Measurements from ENCODE around the gene FBXO11. TPM values are rescaled to one million over a fixed set of nuclear protein-coding genes. Genes with fewer than 3 reads are reported as not detected.
A peak's percentile ranks its signal among the peaks of the same experiment; 100 is the strongest.

FBXO11 gene
- total RNA-seq, 1 donor from 2014 or later = 75.0 TPM

- H3K27me3 ChIP-seq (ENCODE audit: low read depth) = no peaks in the 10 kb centered on the region
- H3K36me3 ChIP-seq = peaks cover 5% of the 10 kb centered on the region
- intact Hi-C loops (cut with DNase I) = no loop called here
- H3K4me3 ChIP-seq = no peak overlapping the region
- H3K9me3 ChIP-seq = no peaks in the 10 kb centered on the region
- no peak overlapping the region for H3K27ac ChIP-seq
- TF ChIP-seq CTCF (IDR thresholded peaks at IDR 0.05) = no peak
- ATAC-seq = no peak
- H3K4me1 ChIP-seq = peaks cover 19% of the 10 kb centered on the region
- no peak for DNase-seq
Observed at GRCh38 chr2:47844162-47844561, 62.1 kb downstream of the FBXO11 start.

GRCh38 chr2:47843407-47843806, 62.9 kb downstream of the FBXO11 start:
- Histone ChIP-seq H3K27ac (no peak overlapping the region), H3K27me3 (ENCODE audit: low read depth) (no peaks in the 10 kb centered on the region), H3K4me1 (peaks cover 19% of the 10 kb centered on the region), H3K9me3 (no peaks in the 10 kb centered on the region), H3K36me3 (peaks cover 12% of the 10 kb centered on the region), H3K4me3 (no peak overlapping the region)
- no peak for DNase-seq
- TF ChIP-seq CTCF (IDR thresholded peaks at IDR 0.05) = no peak
- ATAC-seq = no peak
- intact Hi-C loops (cut with DNase I) = no loop called here

- ATAC-seq (peak in 1 of 2 donors; percentile 28), DNase-seq (no peak)
- Histone ChIP-seq H3K4me1 (peaks cover 19% of the 10 kb centered on the region), H3K4me3 (no peak overlapping the region), H3K27me3 (ENCODE audit: low read depth) (no peaks in the 10 kb centered on the region), H3K36me3 (peaks cover 18% of the 10 kb centered on the region), H3K9me3 (no peaks in the 10 kb centered on the region), H3K27ac (no peak overlapping the region)
- no peak for TF ChIP-seq CTCF (IDR thresholded peaks at IDR 0.05)
- intact Hi-C loops (cut with DNase I) = no loop called here
Observed at GRCh38 chr2:47842846-47843245, 63.5 kb downstream of the FBXO11 start.

DNA sequence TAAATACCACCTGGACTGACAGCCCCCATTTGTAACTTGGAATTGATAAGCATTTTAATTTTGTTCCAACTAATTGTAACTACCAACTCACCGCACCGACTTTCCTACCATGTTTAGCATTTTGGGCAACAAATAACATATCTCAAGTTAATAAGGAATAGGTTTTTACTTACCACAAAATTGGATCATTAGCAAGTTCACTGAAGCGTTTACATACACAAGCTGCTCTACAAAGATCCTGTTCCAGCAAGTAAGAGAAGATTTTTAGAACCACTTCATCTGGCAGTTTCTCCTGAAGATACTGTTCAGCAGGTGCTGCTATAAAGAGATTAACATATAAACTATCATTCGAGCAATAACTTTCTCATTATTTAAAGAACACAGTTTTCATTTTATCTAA, 67.6 kb downstream of the FBXO11 start:
- Histone ChIP-seq H3K27me3 (ENCODE audit: low read depth) (no peaks in the 10 kb centered on the region), H3K36me3 (peaks cover 60% of the 10 kb centered on the region), H3K27ac (no peak overlapping the region), H3K4me1 (peaks cover 7% of the 10 kb centered on the region), H3K9me3 (no peaks in the 10 kb centered on the region), H3K4me3 (no peak overlapping the region)
- ATAC-seq = no peak
- no peak for DNase-seq
- no peak for TF ChIP-seq CTCF (IDR thresholded peaks at IDR 0.05)
- intact Hi-C loops (cut with DNase I) = no loop called here

- H3K36me3 ChIP-seq = peaks cover 64% of the 10 kb centered on the region
- H3K27me3 ChIP-seq (ENCODE audit: low read depth) = no peaks in the 10 kb centered on the region
- no peaks in the 10 kb centered on the region for H3K9me3 ChIP-seq
- H3K4me3 ChIP-seq = no peak overlapping the region
- no peak overlapping the region for H3K27ac ChIP-seq
- no peak for TF ChIP-seq CTCF (IDR thresholded peaks at IDR 0.05)
- DNase-seq = no peak
- intact Hi-C loops (cut with DNase I) = no loop called here
- ATAC-seq = no peak
- H3K4me1 ChIP-seq = peaks cover 5% of the 10 kb centered on the region
Observed at GRCh38 chr2:47838249-47838648, 68.0 kb downstream of the FBXO11 start.

GRCh38 chr2:47833516-47833968, 72.8 kb downstream of the FBXO11 start:
- ATAC-seq (no peak), DNase-seq (no peak)
- H3K4me1 ChIP-seq = no peaks in the 10 kb centered on the region
- no peak overlapping the region for H3K4me3 ChIP-seq
- H3K9me3 ChIP-seq = no peaks in the 10 kb centered on the region
- TF ChIP-seq CTCF (IDR thresholded peaks at IDR 0.05) = no peak
- H3K36me3 ChIP-seq = peaks cover 100% of the 10 kb centered on the region
- intact Hi-C loops (cut with DNase I) = no loop called here
- H3K27me3 ChIP-seq (ENCODE audit: low read depth) = no peaks in the 10 kb centered on the region
- H3K27ac ChIP-seq = no peak overlapping the region

All from lower lobe of right lung (tissue), 2 donors.